ENCODE data around the gene FCGR3A. TPM values are rescaled to one million over a fixed set of nuclear protein-coding genes. Genes with fewer than 3 reads are reported as not detected.
"Not testable (repeated sequence)": the region's sequence is repeated elsewhere in the genome, so short reads cannot be mapped to it uniquely, and the experiment has no call there.

FCGR3A gene
- total and polyA plus RNA-seq, 2 of the 8 experiments (the other 6 are each of a cell fraction or from before 2014, with no cell fraction given) = not detected

DNA sequence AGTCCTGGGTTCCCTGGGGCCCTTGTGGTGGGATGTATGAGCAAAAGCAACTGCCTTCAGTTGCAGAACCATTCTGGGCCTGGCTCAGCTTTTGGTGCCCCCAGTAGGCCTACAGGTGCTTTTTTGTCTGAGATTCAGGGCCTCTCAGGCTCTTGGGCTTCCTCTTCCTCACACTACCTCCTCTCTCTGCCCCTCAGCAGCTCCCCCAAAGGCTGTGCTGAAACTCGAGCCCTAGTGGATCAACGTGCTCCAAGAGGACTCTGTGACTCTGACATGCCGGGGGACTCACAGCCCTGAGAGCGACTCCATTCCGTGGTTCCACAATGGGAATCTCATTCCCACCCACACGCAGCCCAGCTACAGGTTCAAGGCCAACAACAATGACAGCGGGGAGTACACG is 39.7 kb upstream of the FCGR3A start:
- H3K14ac ChIP-seq (ENCODE audit: insufficient read length); H3K4me1 ChIP-seq (replicated peaks in 1 of 4; ENCODE audit: control insufficient read depth in 3 of 4, insufficient read depth in 4 of 4, low read length in 3 of 4); H3K79me2 ChIP-seq (ENCODE audit: control insufficient read depth in 1 of 2, insufficient read depth in 2 of 2, low read length in 2 of 2); POLR2A ChIA-PET (ENCODE audit: partially characterized antibody); FAIRE-seq; H4K91ac ChIP-seq (replicated peaks; ENCODE audit: insufficient read length, low read length); H4K8ac ChIP-seq (ENCODE audit: extremely low read depth, insufficient read depth, low read length); H2BK20ac ChIP-seq (ENCODE audit: low read length); H2BK15ac ChIP-seq (ENCODE audit: low read length); H3K36me3 ChIP-seq (ENCODE audit: control insufficient read depth in 2 of 4, insufficient read depth in 4 of 4, low read length in 3 of 4); H2BK120ac ChIP-seq (replicated peaks; ENCODE audit: low read depth, low read length); H3K4ac ChIP-seq (replicated peaks; ENCODE audit: insufficient read length, low read depth, low read length); H4K5ac ChIP-seq (ENCODE audit: insufficient read length, low read depth, low read length); H3K4me3 ChIP-seq (ENCODE audit: extremely low read depth in 1 of 4, insufficient read depth in 2 of 4, low read depth in 3 of 4, low read length in 4 of 4); H3K27me3 ChIP-seq (replicated peaks in 1 of 4; ENCODE audit: control insufficient read depth in 3 of 4, extremely low read depth in 1 of 4, insufficient read depth in 3 of 4, low read length in 3 of 4); H3K9me3 ChIP-seq (ENCODE audit: insufficient read depth in 2 of 2, low read depth in 1 of 2, low read length in 1 of 2); H3K23me2 ChIP-seq (ENCODE audit: low read depth, low read length); H3K23ac ChIP-seq (ENCODE audit: insufficient read length); H3K9ac ChIP-seq (replicated peaks in 1 of 4; ENCODE audit: extremely low read depth in 1 of 4, low read depth in 3 of 4, low read length in 3 of 4); H2BK5ac ChIP-seq (ENCODE audit: low read depth, low read length); H3K56ac ChIP-seq (replicated peaks; ENCODE audit: insufficient read length, low read depth, low read length); H3K79me1 ChIP-seq (ENCODE audit: low read depth, low read length); H4K20me1 ChIP-seq (replicated peaks in 1 of 2; ENCODE audit: control insufficient read depth in 1 of 2, insufficient read depth in 2 of 2, low read length in 2 of 2); H2BK12ac ChIP-seq (ENCODE audit: low read depth, low read length); H3K27ac ChIP-seq (ENCODE audit: low read depth, low read length); CTCF ChIA-PET (ENCODE audit: partially characterized antibody); H2AK5ac ChIP-seq (ENCODE audit: low read depth, low read length): not testable (repeated sequence)
- TF ChIP-seq, protein P1, sequence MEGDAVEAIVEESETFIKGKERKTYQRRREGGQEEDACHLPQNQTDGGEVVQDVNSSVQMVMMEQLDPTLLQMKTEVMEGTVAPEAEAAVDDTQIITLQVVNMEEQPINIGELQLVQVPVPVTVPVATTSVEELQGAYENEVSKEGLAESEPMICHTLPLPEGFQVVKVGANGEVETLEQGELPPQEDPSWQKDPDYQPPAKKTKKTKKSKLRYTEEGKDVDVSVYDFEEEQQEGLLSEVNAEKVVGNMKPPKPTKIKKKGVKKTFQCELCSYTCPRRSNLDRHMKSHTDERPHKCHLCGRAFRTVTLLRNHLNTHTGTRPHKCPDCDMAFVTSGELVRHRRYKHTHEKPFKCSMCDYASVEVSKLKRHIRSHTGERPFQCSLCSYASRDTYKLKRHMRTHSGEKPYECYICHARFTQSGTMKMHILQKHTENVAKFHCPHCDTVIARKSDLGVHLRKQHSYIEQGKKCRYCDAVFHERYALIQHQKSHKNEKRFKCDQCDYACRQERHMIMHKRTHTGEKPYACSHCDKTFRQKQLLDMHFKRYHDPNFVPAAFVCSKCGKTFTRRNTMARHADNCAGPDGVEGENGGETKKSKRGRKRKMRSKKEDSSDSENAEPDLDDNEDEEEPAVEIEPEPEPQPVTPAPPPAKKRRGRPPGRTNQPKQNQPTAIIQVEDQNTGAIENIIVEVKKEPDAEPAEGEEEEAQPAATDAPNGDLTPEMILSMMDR (IDR thresholded peaks at IDR 0.05; ENCODE audit: control extremely low read depth in 1 of 3, insufficient read depth in 1 of 3, low read depth in 1 of 3, low read length in 3 of 3) = peak in 1 of 3 experiments; percentile 16; a peak in 1 of 4 replicates
- WGBS, 2 experiments (ENCODE audit: extremely low coverage in 1 of 2, insufficient coverage in 1 of 2, insufficient read length in 1 of 2, insufficient replicate concordance in 2 of 2, low coverage in 1 of 2, low lambda C conversion rate in 2 of 2, missing lambda C conversion rate in 1 of 2) = 61% methylated on average over 6 of the region's 8 CpGs; no CpG with 5 or more reads in 1 of the 2 experiments
- H2AFZ ChIP-seq (ENCODE audit: low read length) = peak overlapping the region; percentile 90; the same call in 1 of the 2 replicates
- H3K18ac ChIP-seq (ENCODE audit: extremely low read depth, low read length) = peak overlapping the region; percentile 25; the same call in 1 of the 2 replicates
- peak overlapping the region in 1 of 2 experiments; percentile 13; a peak in 2 of 4 replicates for H3K4me2 ChIP-seq (ENCODE audit: insufficient read depth in 1 of 2, low read depth in 2 of 2, low read length in 2 of 2)
- peak in 1 of 2 experiments; percentile 56 for DNase-seq (ENCODE audit: low read depth in 1 of 2, low spot score in 2 of 2)

Measured in H1 (cell line).